Measurements from ENCODE around the gene SDR39U1. TPM values are rescaled to one million over a fixed set of nuclear protein-coding genes. Genes with fewer than 3 reads are reported as not detected.

SDR39U1 gene
- total and polyA plus RNA-seq, 10 of the 15 experiments (the other 5 are each of a cell fraction or from before 2014, with no cell fraction given) = 14.0 to 89.3 (median 42.2) TPM

GRCh38 chr14:24415421-24416253, 26.9 kb downstream of the SDR39U1 start:
- DNase-seq (ENCODE audit: low read depth, low spot score) (no peak), FAIRE-seq (no peak), ATAC-seq (no peak)
- Histone ChIP-seq H3K79me2 (ENCODE audit: control insufficient read depth, insufficient read depth, low read length) (no peaks in the 10 kb centered on the region), H3K27ac (ENCODE audit: control insufficient read depth, insufficient read depth) (no peak overlapping the region), H3K27me3 (replicated peaks in 1 of 2; ENCODE audit: control insufficient read depth in 2 of 2, insufficient read depth in 2 of 2, low read length in 1 of 2) (peaks cover 0 to under 1% of the 10 kb centered on the region in 2 experiments; a peak in 3 of 4 replicates), H3K9me3 (replicated peaks; ENCODE audit: control insufficient read depth, insufficient read depth, low read length) (no peaks in the 10 kb centered on the region), H2AFZ (ENCODE audit: control insufficient read depth, low read depth, low read length) (no peak overlapping the region), H3K4me1 (ENCODE audit: control insufficient read depth, insufficient read depth, low read length) (no peaks in the 10 kb centered on the region), H3K4me3 (no peak overlapping the region), H3K4me2 (ENCODE audit: control insufficient read depth, insufficient read depth) (no peak overlapping the region), H4K20me1 (ENCODE audit: control insufficient read depth, insufficient read depth) (no peaks in the 10 kb centered on the region), H3K9ac (ENCODE audit: control insufficient read depth, insufficient read depth, low read length) (no peak overlapping the region), H3K36me3 (ENCODE audit: control insufficient read depth in 2 of 2, insufficient read depth in 2 of 2, low read length in 1 of 2) (no peaks in the 10 kb centered on the region)
- ChIA-PET POLR2A (interaction anchor here (1.0 kb wide), 1 partner anchor 14 kb away, joined by 3 read pairs; the partner anchor contains the start of gene KHNYN), CTCF (no interaction called here), SMC1A (ENCODE audit: uncharacterized antibody, unreplicated experiment) (no interaction called here), RAD21 (ENCODE audit: unreplicated experiment) (no interaction called here)
- in situ Hi-C loops (cut with MboI) (no loop called here), intact Hi-C loops (cut with micrococcal nuclease; ENCODE audit: unreplicated experiment) (no loop called here)
- WGBS (ENCODE audit: insufficient coverage, insufficient replicate concordance, low lambda C conversion rate, missing lambda C conversion rate) = 68% methylated on average over 25 of the region's 25 CpGs
- no TSS peak for BruUV-seq (replicated peaks)
- TF ChIP-seq CBFB (IDR thresholded peaks at IDR 0.05; ENCODE audit: low read depth) (no peak), POLR2A (IDR thresholded peaks at IDR 0.05; ENCODE audit: low read depth, low read length) (no peak), PML (IDR thresholded peaks at IDR 0.05; ENCODE audit: low read length) (no peak), NFYB (IDR thresholded peaks at IDR 0.05; ENCODE audit: insufficient read depth, low read depth, low read length) (no peak), NRF1 (conservative IDR thresholded peaks at IDR 0.05; ENCODE audit: low read depth, low read length) (no peak), DPF2 (IDR thresholded peaks at IDR 0.05) (no peak), BCL3 (IDR thresholded peaks at IDR 0.05; ENCODE audit: borderline replicate concordance, insufficient read depth, low read depth, low read length, poor library complexity, severe bottlenecking) (no peak), BHLHE40 (IDR thresholded peaks at IDR 0.05; ENCODE audit: borderline replicate concordance in 1 of 2, low read depth in 2 of 2, low read length in 1 of 2) (no peak), HDAC6 (IDR thresholded peaks at IDR 0.05; ENCODE audit: unreplicated experiment) (no peak), ESRRA (IDR thresholded peaks at IDR 0.05; ENCODE audit: low read length) (no peak), CHD4 (IDR thresholded peaks at IDR 0.05) (no peak)
